ENCODE measurements around the gene GSDME.

GSDME gene

DNA sequence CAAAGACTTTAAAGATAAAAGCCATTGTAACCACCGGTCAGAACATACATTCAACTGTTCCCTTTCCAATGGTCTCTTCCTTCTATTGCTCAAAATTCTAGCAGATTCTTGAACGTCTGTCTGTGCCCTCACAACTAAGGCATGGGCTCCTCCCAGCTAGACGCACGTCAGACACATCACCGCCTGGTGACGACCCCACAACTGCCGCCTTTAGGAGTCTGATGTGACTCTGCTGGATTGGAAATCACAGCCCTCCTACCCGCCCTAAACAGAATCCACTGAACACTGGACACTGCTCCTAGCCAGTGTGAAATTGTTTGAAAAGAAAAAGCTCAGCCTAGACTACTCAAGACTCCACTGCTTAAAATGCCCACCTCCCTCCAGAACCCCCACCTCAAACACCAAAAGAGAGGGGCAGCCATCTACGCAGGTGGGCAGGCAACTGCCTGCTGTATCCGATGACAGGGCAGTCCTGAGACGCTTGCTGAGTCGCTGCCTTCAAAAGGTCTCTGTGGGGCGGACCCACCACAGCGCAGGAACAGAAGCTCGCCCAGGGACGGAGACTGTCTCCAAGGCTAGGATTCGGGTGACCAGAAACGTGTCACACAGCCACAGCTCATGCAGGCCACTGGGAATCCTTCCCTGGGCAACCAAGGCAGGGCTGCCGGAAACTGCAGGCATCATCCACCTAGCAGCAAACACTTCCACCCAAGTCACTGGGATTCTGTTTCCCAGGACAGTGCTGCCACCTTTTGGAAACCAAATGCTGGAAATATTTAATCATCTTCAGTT lies 34.7 kb downstream of the GSDME start:
- DNase-seq (ENCODE audit: low read depth) = no peak

- DNase-seq (ENCODE audit: low read depth) = no peak
Observed at GRCh38 chr7:24721481-24722001, 35.7 kb downstream of the GSDME start.

GRCh38 chr7:24720283-24720682 lies 37.0 kb downstream of the GSDME start:
- no peak for DNase-seq (ENCODE audit: low read depth)

GRCh38 chr7:24718977-24719491 lies 38.2 kb downstream of the GSDME start:
- no peak for DNase-seq (ENCODE audit: low read depth)

DNA sequence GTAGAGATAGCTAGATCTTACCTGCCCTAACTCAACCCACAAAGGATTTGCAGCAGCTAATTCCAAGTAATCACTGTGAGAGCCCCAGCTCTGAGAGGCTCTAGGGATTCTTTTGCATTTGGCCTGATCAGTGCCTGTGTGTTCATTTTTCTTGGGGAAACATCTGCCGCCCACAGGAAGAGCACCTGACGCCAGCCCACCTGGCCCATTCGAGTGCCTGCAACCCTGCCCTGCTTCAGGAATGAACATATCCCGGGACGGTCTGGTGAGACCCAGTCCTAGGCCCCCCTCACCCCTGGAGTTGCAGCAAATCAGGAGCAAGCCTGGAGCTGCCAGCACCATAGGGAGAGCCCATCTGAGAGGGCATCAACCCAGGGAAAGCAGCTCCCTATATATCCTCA lies 38.8 kb downstream of the GSDME start:
- DNase-seq (ENCODE audit: low read depth) = no peak

DNA sequence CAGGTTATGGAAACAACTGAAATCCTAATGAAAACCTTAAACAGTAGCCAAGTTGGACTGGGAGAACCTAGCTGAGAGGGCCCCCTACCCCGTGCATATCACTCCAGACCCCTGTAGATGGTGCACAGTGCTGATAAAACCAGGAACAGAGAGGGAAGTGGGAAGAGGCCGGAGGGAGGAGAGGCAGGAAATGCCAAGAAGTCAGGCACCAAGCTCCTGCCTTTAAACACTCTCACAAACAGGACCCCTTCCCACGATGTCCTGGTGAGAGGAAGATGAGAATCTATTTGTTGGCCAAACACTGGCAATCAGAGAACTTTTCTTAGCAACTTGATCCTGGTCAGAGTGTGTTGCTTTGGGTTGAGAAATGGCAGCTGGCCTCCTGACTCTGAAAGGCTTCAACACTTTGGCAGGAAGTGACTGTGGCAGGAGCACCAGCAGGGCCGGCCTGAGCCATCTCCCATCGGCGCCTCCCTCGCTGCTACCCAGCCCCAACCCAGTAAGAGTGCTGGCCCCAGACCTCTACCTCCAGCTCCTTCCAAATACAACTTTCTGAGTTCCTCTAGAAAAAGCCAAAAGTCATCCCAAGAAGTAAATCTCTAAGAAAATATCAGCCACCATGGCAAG lies 39.5 kb downstream of the GSDME start:
- DNase-seq (ENCODE audit: low read depth) = no peak

- no peak for DNase-seq (ENCODE audit: low read depth)
Observed at GRCh38 chr7:24717247-24717622, 40.0 kb downstream of the GSDME start.

- no peak for DNase-seq (ENCODE audit: low read depth)
Observed at GRCh38 chr7:24716480-24717246, 40.6 kb downstream of the GSDME start.

DNA sequence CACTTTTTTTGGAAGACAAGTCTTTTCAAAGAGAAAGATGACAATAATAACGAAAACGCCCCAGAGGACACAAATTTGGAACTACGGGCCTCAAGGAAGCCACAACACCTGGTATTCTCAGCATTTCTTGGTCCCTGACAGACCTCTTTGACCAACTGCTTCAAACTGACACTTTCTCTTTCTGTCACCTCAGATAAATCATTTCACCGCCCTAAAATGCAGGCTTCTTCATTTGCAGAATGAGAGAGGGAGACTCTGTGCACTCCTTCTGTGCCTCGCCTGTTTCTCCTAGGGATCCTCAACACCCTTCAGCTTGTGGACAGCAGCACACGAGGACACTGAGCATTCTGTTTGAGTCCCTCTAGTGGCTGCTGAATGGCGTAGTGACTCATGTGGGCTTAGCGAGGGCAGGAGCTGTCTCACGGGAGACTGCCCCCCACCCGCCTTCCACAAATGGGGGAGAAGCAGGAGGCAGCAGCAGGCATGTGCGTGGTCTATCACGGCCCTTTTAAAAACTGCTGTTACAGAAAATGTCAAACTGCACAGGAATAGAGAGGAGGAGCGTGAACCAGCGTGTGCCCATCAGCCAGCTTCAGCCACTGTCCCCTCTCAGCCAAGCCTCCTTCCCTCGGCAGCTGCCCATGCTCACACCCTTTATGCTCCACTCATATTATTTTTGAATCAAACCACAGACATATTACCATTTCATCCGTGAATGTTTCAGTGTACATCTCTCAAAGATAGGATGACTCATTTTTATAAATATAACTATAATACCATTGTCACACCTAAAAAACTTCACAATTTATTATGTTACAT lies 41.4 kb downstream of the GSDME start:
- no peak for DNase-seq (ENCODE audit: low read depth)

- DNase-seq (ENCODE audit: low read depth) = no peak
Observed at GRCh38 chr7:24715171-24715570, 42.1 kb downstream of the GSDME start.

- no peak for DNase-seq (ENCODE audit: low read depth)
Observed at GRCh38 chr7:24714676-24715010, 42.6 kb downstream of the GSDME start.

GRCh38 chr7:24713850-24714675 lies 43.2 kb downstream of the GSDME start:
- no peak for DNase-seq (ENCODE audit: low read depth)

GRCh38 chr7:24713039-24713793 lies 44.0 kb downstream of the GSDME start:
- DNase-seq (ENCODE audit: low read depth) = no peak

DNA sequence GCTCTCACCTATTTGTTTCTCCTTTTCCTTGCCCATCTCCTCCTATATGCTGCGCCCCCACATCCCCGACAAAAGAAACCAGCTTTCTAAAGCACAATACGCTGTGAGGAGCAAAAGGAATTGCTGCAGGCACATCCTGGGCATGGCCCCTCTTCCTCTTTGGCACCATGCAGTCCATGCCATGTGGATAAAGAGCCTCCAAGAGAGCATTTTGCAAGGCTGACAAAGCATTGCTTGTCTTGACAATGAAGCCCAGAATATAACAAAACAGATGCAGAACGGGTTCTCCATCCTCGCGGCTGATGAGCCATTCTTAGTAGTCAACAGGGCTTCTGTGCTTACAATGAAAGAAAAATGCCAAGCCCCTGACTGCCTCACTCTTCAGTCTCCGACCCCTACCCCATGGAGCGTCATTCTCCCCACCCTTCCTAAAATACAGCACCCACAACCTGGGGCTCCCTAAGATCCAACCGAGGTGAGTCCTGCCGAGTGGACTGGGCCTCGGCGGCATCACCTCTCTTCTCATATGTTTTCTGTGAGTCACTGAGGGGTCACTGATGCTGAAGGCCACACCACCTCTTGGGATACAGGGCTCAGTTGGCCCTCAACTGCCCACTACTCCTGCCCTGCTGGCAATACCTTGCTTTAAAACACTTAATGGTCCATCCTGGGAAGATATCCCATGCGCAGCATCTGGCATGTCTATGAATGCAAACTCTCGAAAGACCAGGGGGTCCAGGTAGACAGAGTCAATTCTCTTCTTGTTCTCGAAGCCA lies 47.5 kb downstream of the GSDME start:
- no peak for DNase-seq (ENCODE audit: low read depth)

DNA sequence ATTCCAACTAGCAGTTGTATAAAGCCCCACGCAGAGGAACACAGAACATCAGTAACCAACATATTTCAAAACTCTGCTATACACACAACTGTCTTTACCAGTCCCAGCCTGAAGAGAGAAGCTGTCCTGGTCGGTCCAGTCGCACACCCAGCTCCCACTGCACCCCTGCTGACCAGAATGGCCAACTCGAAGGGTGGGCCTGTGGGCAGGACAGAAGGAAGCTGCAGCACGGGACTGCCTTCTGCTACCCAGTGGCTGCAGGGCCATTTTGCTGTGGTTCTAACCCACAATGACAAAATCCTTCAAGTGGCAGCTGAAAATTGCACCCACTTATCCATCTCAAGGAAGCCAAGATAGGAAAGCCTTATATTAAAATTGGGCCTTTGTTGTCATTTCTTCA lies 48.2 kb downstream of the GSDME start:
- DNase-seq (ENCODE audit: low read depth) = no peak

DNA sequence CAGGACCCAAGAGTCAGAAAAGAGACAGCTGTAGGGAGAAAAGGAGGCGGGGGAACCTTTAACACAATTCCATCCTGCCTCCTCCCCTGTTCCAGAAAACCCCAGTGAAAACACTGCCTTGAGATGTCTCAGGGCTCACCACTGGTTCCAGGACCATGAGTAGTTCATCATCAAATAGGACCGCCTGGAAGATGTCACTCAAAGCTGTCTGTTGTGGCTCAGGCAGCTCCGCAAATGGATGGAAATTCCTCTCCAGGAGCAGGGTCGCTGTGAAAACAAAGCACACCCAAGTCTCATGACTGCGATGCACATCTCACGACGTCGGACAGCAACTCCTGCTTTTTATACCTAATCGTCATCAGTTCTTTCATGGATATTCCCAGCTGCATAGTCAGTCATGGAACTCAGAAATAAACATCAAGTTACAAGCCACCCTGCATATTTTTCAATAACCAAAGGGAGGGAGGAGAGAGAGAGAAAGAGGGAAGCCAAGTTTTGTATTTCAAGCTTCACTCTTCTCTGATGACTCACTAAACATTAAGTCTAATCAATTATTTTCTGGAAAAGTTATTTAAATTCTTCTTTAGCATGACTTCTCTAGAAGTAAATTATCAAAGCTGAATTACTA lies 49.2 kb downstream of the GSDME start:
- no peak for DNase-seq (ENCODE audit: low read depth)

GRCh38 chr7:24706211-24707170 lies 50.8 kb downstream of the GSDME start:
- no peak for DNase-seq (ENCODE audit: low read depth)

DNA sequence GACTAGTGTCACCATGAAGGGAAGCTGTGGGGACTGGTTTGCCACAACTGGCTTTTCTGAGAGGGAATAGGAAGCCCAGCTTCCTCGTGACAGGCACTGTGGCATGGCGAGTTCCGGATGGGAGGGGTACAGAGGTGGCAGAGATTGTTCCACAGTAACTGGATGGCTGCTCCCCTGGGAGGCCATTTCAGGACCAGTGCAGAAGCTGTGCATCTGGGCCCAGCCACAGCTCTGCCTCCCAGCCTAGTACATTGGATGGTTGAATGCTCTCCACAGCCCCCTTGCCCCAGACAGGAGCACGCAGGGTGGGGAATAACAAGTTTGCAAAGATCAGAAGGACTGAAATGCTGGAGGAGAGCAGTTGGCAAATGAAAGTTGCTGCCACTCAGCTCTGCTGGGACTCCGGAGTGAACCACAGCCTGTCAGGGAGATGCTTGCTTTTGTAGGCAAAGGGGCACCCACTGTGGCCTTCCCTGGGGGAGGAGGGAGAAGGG lies 51.8 kb downstream of the GSDME start:
- no peak for DNase-seq (ENCODE audit: low read depth)

Data from stimulated activated CD8-positive, alpha-beta memory T cell treated with anti-CD3 and anti-CD28 coated beads, Interleukin-4, amount 100 ng/mL, for 24 hours (primary cell).